Smooth muscle cell (in vitro differentiated cells): ENCODE measurements around the gene UBA7. TPM values are rescaled to one million over a fixed set of nuclear protein-coding genes. Genes with fewer than 3 reads are reported as not detected.

Source experiments
- DNase-seq: peaks from one replicate; lab custom pipeline; 2025; ENCODE audit not compliant: unreplicated experiment; lab: John Stamatoyannopoulos, UW
- H2AFZ ChIP-seq: fragments of 200-600 bp; sonication (generic); 2 replicates; pipeline ENCODE4 v1.6.0; 2016; ENCODE audit warnings: antibody characterized with exemption, low read depth, mild to moderate bottlenecking
- H3F3A ChIP-seq: fragments of 200-600 bp; sonication (generic); 2 replicates; pipeline ENCODE4 v1.6.0; 2017; ENCODE audit warnings: antibody characterized with exemption, low read depth
- H3K27ac ChIP-seq: fragments of 200-600 bp; sonication (generic); 2 replicates; pipeline ENCODE4 v1.5.1; 2016; ENCODE audit warnings: low read depth, mild to moderate bottlenecking
- H3K27me3 ChIP-seq: fragments of 200-600 bp; sonication (generic); 2 replicates; pipeline ENCODE4 v1.6.1; 2016; ENCODE audit warnings: low read depth, mild to moderate bottlenecking
- H3K36me3 ChIP-seq: fragments of 200-600 bp; sonication (generic); 2 replicates; pipeline ENCODE4 v1.5.1; 2016; ENCODE audit warnings: low read depth
- H3K4me1 ChIP-seq: fragments of 200-600 bp; sonication (generic); 2 replicates; pipeline ENCODE4 v1.5.1; 2016; ENCODE audit warnings: low read depth
- H3K4me2 ChIP-seq: fragments of 200-600 bp; sonication (generic); 2 replicates; pipeline ENCODE4 v1.6.0; 2016; ENCODE audit warnings: mild to moderate bottlenecking
- H3K4me3 ChIP-seq: fragments of 200-600 bp; sonication (generic); 2 replicates; pipeline ENCODE4 v1.5.1; 2016; ENCODE audit warnings: mild to moderate bottlenecking
- H3K79me2 ChIP-seq: fragments of 200-600 bp; sonication (generic); 2 replicates; pipeline ENCODE4 v1.6.0; 2016; ENCODE audit warnings: low read depth, mild to moderate bottlenecking
- H3K9ac ChIP-seq: fragments of 200-600 bp; sonication (generic); 2 replicates; pipeline ENCODE4 v1.6.0; 2016; ENCODE audit warnings: low read depth
- H3K9me3 ChIP-seq: fragments of 200-600 bp; sonication (generic); replicated peaks from 2 replicates; pipeline ENCODE4 v1.5.1; 2016; ENCODE audit warnings: low read depth
- H4K20me1 ChIP-seq: fragments of 200-600 bp; sonication (generic); 2 replicates; pipeline ENCODE4 v1.6.0; 2016; ENCODE audit warnings: low read depth
- WGBS: methylation state at CpG from one replicate; pipeline ENCODE4 v1.1.7; 2016; ENCODE audit warnings: low lambda C conversion rate; 5-methylcytosine and 5-hydroxymethylcytosine counted together
- polyA plus RNA-seq: library from polyadenylated mRNA; unstranded; fragments of >200 nt; fragmentation: Nextera tagmentation; extraction: Ambion mirVana; gene quantifications from 2 replicates; pipeline ENCODE4 v1.2.1, GENCODE V29; 2016
- total RNA-seq: library from RNA; depleted of rRNA; stranded (reverse); fragments of >200 nt; gene quantifications from 2 replicates; pipeline ENCODE4 v1.2.3, GENCODE V29; 2014
- TF ChIP-seq, protein P1 (sequence below): fragments of 200-600 bp; sonication (generic); IDR thresholded peaks from 2 replicates; pipeline ENCODE4 v1.5.1; 2017; ENCODE audit warnings: borderline replicate concordance, mild to moderate bottlenecking, antibody characterized with exemption; ENCODE audit not compliant: insufficient read depth, poor library complexity, severe bottlenecking

The UBA7 gene
- total and polyA plus RNA-seq, 2 experiments from 2014 or later, result 6.6 to 6.9 TPM

DNA sequence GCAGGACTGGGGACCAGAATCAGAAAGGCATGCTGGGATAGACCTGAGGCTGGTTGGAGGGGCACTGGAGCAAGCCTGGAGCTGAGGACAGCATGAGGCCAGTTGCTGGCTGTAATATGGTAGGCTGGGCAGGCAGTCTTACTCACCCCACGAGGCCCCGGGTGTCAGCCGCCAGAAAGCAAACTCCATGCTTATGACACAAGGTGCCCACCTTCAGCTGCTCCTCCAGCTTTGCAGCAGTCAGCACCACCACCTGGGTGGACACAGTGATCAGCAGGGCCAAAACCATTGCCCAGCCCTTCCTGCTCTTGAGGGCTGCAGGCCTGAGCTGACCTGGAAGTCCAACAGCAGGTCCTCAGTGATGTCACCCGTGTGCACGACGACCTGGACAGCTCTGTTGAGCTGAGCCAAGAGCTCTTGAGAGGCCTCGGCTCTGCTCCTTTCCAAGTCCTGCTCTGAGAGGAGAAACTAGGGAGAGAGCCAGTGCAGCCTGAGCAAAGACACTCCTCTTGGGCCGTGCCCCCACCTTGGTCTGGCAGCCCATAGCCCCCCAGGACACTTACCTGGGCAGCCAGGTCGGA, 747 bp downstream of the UBA7 start:
- no peaks in the 10 kb centered on the region for H3K4me1 ChIP-seq
- no peaks in the 10 kb centered on the region for H3K36me3 ChIP-seq
- H3F3A ChIP-seq, result no peaks in the 10 kb centered on the region
- no peaks in the 10 kb centered on the region for H3K9me3 ChIP-seq
- H3K79me2 ChIP-seq, result no peaks in the 10 kb centered on the region
- H4K20me1 ChIP-seq, result no peaks in the 10 kb centered on the region
- TF ChIP-seq, protein P1, sequence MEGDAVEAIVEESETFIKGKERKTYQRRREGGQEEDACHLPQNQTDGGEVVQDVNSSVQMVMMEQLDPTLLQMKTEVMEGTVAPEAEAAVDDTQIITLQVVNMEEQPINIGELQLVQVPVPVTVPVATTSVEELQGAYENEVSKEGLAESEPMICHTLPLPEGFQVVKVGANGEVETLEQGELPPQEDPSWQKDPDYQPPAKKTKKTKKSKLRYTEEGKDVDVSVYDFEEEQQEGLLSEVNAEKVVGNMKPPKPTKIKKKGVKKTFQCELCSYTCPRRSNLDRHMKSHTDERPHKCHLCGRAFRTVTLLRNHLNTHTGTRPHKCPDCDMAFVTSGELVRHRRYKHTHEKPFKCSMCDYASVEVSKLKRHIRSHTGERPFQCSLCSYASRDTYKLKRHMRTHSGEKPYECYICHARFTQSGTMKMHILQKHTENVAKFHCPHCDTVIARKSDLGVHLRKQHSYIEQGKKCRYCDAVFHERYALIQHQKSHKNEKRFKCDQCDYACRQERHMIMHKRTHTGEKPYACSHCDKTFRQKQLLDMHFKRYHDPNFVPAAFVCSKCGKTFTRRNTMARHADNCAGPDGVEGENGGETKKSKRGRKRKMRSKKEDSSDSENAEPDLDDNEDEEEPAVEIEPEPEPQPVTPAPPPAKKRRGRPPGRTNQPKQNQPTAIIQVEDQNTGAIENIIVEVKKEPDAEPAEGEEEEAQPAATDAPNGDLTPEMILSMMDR, result no peak
- no peak overlapping the region for H3K27ac ChIP-seq
- no peak overlapping the region for H3K4me3 ChIP-seq
- no peaks in the 10 kb centered on the region for H3K27me3 ChIP-seq
- DNase-seq, result no peak
- WGBS, result 91% methylated on average over 9 of the region's 9 CpGs
- H3K9ac ChIP-seq, result no peak overlapping the region
- no peak overlapping the region for H3K4me2 ChIP-seq
- H2AFZ ChIP-seq, result no peak overlapping the region

DNA sequence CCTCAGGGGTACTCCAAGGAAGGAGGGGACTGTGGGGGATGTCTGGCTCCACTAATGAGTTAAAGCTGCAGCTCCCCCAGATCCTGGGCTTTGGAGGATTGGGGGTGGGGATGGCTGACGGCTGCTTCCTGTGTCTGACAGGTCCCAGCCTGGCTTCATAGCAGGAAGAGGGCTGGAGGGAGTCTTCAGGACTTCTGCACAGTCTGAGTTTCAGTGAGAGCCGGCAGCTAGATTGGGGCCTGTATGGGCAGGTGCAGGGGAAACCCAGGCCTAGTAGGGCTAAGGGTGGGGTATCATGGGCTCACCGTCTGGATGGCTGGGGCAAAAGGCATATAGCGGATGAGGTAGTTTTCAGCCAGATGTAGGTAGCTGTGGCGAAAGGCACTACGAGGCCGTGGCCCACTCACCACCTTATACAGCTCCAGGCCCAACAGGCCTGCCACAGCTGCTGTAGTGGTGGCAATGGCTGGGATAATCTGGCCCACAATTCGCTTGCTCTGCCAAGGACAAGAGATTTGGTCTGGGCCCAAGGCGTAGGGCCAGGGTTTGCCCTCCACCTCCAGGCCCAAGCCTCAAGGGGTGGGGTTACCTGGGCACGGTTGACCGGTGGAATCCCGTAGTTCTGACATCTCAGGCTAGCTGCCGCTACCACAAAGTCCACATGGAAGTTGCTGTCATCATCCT, 6.2 kb downstream of the UBA7 start:
- no peak overlapping the region for H3K27ac ChIP-seq
- H4K20me1 ChIP-seq, result no peaks in the 10 kb centered on the region
- DNase-seq, result no peak
- WGBS, result 79% methylated on average over 13 of the region's 13 CpGs
- peaks cover 6% of the 10 kb centered on the region for H3K4me1 ChIP-seq
- no peak overlapping the region for H2AFZ ChIP-seq
- no peak overlapping the region for H3K4me3 ChIP-seq
- H3K27me3 ChIP-seq, result no peaks in the 10 kb centered on the region
- no peaks in the 10 kb centered on the region for H3K79me2 ChIP-seq
- H3F3A ChIP-seq, result no peaks in the 10 kb centered on the region
- H3K9me3 ChIP-seq, result no peaks in the 10 kb centered on the region
- TF ChIP-seq, protein P1, result no peak
- H3K9ac ChIP-seq, result no peak overlapping the region
- H3K4me2 ChIP-seq, result no peak overlapping the region
- no peaks in the 10 kb centered on the region for H3K36me3 ChIP-seq

DNA sequence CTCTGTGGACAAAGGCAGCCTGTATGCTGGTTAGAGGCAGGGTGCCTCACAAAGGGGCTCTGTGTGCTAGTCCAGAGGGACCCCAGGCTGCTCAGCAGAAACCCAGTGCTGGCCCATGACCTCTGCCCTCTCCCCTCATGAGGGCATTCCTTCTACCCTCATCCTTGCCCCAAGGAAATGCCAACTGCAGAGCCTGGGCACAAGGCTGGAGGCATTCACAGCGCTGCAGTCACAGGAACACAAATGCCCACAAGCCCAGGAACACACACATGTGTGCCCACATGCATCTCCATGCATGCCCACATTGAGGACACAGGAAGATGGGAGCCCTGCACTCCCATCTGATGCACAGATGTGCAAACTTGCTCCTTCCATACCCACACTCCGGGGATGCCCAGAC, 6.9 kb downstream of the UBA7 start:
- no peak for DNase-seq
- TF ChIP-seq, protein P1, result no peak
- no peak overlapping the region for H3K4me2 ChIP-seq
- no peaks in the 10 kb centered on the region for H3K9me3 ChIP-seq
- no peaks in the 10 kb centered on the region for H3K27me3 ChIP-seq
- H3K9ac ChIP-seq, result no peak overlapping the region
- no peak overlapping the region for H2AFZ ChIP-seq
- H3K4me1 ChIP-seq, result peaks cover 6% of the 10 kb centered on the region
- H3K4me3 ChIP-seq, result no peak overlapping the region
- WGBS, result 88% methylated on average over 2 of the region's 2 CpGs
- no peaks in the 10 kb centered on the region for H3F3A ChIP-seq
- H3K27ac ChIP-seq, result no peak overlapping the region
- H3K36me3 ChIP-seq, result no peaks in the 10 kb centered on the region
- no peaks in the 10 kb centered on the region for H4K20me1 ChIP-seq
- H3K79me2 ChIP-seq, result no peaks in the 10 kb centered on the region
